H1 (cell line): ENCODE data around the gene CTIF. TPM values are rescaled to one million over a fixed set of nuclear protein-coding genes. Genes with fewer than 3 reads are reported as not detected.

ENCODE experiments used
- ASH2L ChIP-seq: fragments of 200-600, 300-600 bp; sonication (generic); IDR thresholded peaks from one replicate; pipeline ENCODE4 v1.7.1; 2017; ENCODE audit warnings: low read length
- EZH2 ChIP-seq: fragments of 200-600 bp; sonication (generic); IDR thresholded peaks from 2 replicates; pipeline ENCODE4 v1.7.1; 2012; ENCODE audit warnings: low read depth, mild to moderate bottlenecking, moderate library complexity, low read length, inconsistent platforms; ENCODE audit not compliant: severe bottlenecking
- FOSL1 ChIP-seq: IDR thresholded peaks from 2 replicates; pipeline ENCODE4 v1.6.1; 2011; ENCODE audit warnings: mild to moderate bottlenecking, low read depth, low read length, moderate library complexity; ENCODE audit not compliant: insufficient read depth
- MAFK ChIP-seq: IDR thresholded peaks from 2 replicates; pipeline ENCODE4 v1.6.1; 2012; ENCODE audit warnings: low read depth, mild to moderate bottlenecking, improper control_type of control experiment, low read length
- TCF12 ChIP-seq: IDR thresholded peaks from 2 replicates; pipeline ENCODE4 v1.6.1; 2011; ENCODE audit warnings: low read depth, mild to moderate bottlenecking, low read length
- polyA plus RNA-seq, 7 experiments: library from polyadenylated mRNA; depleted of rRNA in 3 of 7; stranded (reverse) in 5 of 7; unstranded in 2 of 7; fragments of >200 nt in 5 of 7; fragments of 200-250 nt in 2 of 7; gene quantifications; 1 replicate in 5 of 7; 2 replicates in 1 of 7; 4 replicates in 1 of 7; pipeline versions ENCODE4 v1.2.1 to v1.2.3, GENCODE V29; 2011 to 2013; ENCODE audit warnings: missing spikeins in 2 of 7, mixed read lengths in 2 of 7
- total RNA-seq: library from RNA; stranded (reverse); fragmentation: NEBNext Ultra II Directional; extraction: Animal tissue kit (Norgen Biotek cat#: 25700); gene quantifications from 2 replicates; pipeline ENCODE4 v1.2.1, GENCODE V29; 2021

CTIF gene
- total and polyA plus RNA-seq, 2 of the 8 experiments (the other 6 are each of a cell fraction or from before 2014, with no cell fraction given), result 9.0 to 17.8 TPM

DNA sequence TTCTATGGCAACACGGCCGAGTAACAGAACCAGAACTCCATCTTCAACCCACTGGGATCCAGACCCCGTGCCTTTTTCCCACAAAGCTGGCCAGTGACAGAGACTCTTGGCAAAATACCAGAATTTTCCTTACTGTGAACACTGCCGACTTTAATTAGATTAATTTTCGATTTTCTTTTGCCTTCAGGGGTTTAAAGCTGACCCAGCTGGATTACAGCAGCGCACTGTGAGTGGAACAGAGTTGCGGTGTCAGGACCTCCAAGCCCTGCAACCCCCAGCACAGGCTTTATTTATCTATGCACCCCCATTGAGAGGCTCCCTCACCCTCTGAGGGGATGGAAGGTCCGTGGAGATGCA is 36.4 kb downstream of the CTIF start (continued):
- TF ChIP-seq EZH2 (no peak), FOSL1 (no peak), ASH2L (no peak), TCF12 (no peak), MAFK (no peak)
